Ovary (tissue), 3 donors: ENCODE results near the gene GAPDHS.
A peak's percentile ranks its signal among the peaks of the same experiment; 100 is the strongest.

Source experiments
- CTCF ChIP-seq, 3 donors: fragments of 450-650 bp in 2 of 3; fragments of 200-600 bp in 1 of 3; IDR thresholded peaks; one replicate each; pipeline versions ENCODE4 v1.5.1 to v1.8.0; 2016 to 2022; ENCODE audit warnings: antibody characterized with exemption in 3 of 3, mild to moderate bottlenecking in 1 of 3
- EP300 ChIP-seq: sonication (generic); formaldehyde crosslinking; IDR thresholded peaks from one replicate; pipeline ENCODE4 v1.6.1; 2017; ENCODE audit warnings: antibody characterized with exemption
- POLR2A ChIP-seq: fragments of 450-650 bp; IDR thresholded peaks from one replicate; pipeline ENCODE4 v1.6.1; 2017; ENCODE audit warnings: antibody characterized with exemption, mild to moderate bottlenecking, moderate library complexity
- donor health status: DM: no; HTN: no; CAD: no.

GRCh38 chr19:35549174-35549788 is 16.0 kb downstream of the GAPDHS start:
- TF ChIP-seq CTCF (IDR thresholded peaks at IDR 0.05) (peak; percentile 36 to 68 (median 53)), EP300 (no peak), POLR2A (no peak)
